HG02610 (cell line): Measurements from ENCODE around the gene EHMT2.

ENCODE experiments used
- ATAC-seq: cut with Tn5 transposase; IDR thresholded peaks from one replicate; pipeline ENCODE4 v1.9.1; 2021; ENCODE audit warnings: mild to moderate bottlenecking, moderate library complexity; ENCODE audit not compliant: unreplicated experiment

Gene EHMT2

DNA sequence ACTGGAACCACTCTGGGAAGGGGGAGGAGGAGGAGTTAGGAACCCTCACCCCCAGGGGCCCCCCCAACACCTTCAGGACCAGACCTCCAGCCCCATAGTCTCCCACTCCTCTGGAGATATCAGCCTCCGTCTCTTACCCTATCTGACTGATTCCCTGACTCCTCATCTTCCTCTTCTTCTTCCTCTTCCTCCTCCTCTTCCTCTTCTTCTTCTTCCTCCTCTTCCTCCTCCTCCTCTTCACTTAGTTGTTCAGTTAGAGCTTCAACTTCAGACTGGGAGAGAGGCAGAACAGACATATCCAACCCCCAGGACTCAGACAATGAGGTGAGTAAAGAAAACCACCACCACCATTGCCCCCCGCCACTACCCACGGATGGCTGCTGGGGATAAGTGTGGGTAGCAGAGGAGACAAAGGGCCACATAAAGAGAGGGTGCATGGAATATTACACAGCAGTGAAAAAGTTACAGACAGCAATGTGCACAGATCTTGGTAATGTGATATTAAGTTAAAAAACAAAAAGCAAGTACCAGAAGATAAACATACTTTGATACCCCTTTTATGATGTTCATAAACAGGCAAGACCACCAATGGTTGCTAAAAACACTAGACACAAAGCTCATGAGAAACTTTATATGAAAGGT, 8.0 kb downstream of the EHMT2 start:
- ATAC-seq: no peak

DNA sequence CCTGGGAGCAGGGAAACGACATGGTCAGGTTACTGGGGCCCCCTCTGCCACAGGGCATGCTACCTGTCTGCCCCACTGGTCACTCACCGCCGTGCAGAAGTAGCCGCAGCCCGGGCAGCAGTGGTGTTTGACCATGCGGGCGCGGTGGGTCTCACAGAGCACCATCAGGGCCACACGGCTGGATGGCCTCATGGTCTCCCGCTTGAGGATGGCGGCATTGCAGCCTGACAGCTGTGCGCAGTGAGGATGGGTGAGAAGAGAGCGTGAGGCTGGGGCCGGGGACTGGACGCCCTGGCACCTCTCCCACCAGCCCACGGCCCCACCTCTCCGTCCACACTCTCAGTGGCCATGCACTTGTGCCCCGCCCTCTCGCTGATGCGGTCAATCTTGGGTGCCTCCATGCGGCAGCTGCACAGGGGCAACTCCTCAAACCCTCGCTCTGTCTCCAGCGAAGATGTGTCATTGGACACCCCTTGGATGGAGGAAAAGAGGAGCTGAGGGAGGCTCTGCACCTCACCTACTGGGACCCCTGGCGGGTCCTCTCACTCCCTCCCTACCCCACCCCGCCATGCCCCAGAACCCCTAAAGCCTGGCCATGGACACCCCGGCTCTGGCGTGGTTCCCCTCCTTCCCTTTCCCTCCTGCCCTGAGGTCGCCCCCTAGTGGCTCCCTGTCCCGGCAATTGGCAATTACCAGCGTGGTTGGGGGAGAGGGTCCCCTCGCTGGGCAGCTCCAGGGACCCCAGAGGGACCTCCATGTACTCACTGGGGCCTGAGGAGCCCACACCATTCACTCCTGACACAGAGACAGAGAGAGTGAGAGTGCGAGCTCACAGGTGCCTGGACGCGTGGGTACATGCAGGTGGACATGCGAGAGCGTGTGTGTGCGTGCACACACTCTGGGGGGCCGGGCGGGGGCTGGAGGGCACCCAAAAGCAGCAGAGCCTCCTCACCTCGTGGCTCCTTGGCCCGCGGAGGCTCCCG, 8.9 kb downstream of the EHMT2 start:
- no peak for ATAC-seq

DNA sequence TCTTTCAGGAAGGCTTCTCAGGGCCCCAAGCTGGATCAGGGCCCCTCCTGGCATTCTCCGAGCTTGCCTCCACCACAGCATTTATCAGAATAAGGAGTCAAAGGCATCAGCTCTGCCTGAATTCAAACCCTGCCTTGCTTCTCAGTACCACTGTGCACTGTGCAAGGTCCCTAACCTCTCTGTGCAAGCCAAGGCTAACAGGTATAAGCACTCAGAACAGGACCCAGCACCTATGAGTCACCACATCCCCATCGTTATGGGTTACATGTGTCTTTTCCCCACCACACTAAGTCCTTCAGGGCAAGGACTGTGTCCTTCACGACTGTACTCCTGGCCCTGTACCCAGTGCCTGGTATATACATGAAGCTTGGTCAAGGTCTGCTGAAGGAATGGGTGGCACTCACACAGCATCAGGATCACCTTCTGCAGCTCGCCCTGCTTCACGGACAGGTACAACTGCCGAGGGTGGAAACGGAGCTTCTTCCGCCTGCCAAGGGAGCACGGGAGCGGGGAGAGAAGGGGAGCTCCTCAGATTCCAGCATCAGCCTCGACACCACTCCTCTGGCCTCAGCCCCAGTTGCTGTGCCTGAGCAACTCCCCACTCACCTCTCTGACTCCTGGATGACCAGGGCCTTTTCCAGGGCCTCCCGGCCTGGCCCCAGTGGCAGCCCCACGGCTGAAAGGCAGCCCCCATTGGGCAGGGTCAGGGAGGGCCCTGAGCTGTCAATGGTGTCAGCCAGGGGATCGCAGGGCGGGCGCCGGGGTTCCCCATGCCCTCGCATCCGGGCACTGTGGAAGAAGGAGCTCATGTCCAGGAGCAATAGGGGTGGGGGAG, 10.1 kb downstream of the EHMT2 start:
- no peak for ATAC-seq

DNA sequence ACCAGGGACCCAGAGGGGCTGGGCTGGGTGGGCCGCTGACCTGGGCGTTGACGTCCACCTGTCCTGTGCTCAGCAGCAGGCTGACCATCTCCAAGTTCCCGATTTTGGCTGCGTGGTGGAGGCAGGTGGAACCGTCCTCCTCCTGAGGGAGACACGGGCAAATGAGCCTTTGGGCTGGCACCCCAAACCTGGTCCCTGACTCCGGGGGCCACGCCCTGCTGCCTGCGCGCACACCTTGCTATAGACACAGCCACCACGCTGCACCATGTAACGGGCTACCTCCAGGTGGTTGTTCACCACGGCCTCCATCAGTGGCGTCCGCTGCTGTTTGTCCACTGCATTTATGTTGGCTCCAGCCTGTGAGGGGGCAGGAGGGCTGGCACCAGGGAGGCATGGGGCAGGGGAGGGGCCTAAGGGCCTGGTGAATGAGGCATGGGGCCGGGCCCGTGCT, 10.9 kb downstream of the EHMT2 start:
- no peak for ATAC-seq

DNA sequence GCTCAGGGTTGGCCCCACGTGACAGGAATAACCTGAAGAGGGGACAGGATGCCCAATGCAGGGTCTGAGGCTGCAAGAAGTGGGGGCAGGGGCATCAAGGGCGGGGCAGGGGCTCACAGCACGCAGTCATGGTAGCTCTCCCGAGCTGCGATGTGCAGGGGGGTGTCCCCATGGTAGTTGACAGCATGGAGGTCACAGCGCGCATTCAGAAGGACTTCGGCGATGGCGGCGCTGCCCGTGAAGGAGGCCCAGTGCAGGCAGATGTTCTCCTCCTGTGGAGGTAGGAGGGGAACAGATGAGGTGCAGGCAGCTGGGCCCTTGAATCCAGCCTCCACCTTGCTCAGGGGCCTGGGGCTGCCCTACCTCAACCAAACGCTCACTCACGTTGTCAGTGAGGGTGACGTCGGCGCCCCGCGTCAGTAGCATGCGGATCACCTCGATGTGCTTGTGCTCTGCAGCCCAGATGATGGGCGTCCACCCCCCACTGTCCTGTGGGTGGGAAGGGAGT, 12.9 kb downstream of the EHMT2 start:
- ATAC-seq: no peak

DNA sequence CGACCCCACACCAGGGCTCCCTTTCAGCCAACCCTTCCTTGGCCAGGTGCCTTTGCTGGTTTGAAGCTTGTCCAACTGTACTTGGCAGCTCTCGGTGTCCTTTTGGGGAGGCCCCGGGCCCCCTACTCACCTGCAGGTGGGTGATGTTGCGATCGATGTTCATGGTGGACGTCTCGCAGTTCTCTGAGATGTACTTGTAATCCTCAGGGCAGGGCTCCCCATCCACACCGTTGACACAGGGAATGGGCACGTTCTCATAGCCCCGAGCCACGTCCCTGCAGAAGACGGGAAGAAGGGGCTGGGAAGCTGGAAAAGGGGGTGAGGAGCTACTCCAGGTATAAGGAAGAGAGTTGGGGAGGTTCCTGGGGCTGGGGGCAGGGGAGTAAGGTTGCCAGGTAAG, 13.8 kb downstream of the EHMT2 start:
- no peak for ATAC-seq

DNA sequence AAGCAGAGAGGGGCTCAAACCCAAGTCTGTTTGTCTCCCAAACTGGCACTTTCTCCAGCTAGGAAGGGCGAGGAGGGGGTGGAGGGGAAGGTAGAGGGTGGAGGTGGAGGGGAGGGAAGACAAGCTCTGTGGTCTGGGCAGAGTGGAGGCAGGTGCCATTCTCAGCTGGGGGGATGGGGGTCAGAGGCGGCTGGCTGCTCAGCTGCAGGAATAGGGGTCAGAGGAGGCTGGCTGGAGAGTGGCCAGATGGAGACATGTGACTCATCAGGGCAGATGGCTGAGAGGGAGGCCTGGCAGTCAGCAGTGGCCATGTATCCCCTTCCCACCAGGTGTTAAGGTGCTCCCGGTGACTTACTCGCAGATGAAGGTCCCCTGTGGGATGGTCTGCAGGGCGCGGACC, 15.2 kb downstream of the EHMT2 start:
- ATAC-seq: no peak

DNA sequence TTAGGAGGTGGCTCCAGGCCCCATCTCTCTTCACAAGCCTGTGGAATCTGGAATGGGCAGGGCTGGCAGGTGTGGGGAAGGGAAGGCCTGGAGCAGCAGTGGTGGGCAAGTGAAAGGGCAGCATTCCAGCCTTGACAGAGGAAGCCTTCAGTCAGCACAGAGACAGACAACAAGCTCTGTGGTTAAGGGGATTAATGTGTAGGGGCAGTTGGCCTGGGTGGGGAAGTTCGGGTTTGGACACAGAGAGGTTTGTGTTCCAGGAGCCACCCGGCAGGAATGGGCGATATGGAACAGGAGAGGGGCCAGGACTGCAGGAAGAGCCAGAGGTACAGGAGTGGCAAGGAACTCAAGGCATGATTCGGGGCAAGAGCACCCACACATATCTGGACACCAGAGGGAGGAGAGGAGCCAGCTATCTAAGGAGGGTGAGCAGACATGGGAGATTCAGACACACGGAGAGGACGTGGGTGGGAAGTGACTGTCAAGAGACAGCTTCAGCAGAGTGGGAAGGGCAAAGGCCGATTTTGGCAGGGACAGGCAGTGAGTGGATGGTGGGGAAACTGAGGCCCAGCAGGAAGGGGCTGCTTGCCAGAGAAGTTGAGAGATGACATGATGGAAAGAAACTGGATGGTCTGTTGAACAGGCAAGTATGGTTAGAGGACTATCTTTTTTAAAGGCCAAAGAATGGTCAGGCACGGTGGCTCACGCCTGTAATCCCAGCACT, 16.2 kb downstream of the EHMT2 start:
- no peak for ATAC-seq

DNA sequence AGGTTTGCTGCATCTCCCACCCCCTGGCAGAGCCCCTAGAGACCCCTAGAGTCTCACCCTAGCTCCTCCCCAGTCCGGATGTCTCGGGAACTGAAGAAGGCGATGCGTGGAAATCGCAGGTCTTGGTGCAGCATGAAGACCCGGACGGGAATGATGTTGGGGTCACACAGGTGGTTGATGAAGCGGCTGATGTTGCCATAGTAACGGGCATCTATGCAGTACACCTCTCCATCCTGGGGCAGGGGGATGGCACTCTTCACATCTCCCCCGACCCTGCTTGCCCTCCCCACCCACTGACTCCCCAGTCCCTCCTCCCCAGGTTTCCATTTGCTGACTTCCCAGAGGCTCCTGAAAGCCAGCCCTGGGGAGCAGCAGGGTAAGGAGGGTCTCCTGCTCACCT, 16.9 kb downstream of the EHMT2 start:
- ATAC-seq: no peak

DNA sequence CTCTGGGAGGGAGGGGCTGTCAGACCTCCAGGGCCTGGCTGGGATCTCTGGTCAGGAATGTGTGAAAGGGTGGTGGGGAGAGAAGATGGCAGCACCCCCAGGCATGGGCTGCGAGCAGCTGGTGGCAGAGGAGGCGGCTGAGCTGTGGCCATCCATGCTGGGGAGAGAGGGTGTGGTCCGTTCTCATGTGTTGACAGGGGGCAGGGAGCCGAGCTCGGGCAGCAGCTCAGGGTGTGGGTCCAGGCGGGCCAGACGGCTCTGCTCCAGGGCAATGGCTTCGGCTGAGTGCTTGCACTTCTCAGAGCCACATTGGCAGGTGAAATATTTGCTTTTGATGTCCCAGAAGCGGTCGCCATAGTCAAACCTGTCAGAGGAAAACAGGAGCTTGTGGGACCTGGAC, 17.6 kb downstream of the EHMT2 start:
- no peak for ATAC-seq

DNA sequence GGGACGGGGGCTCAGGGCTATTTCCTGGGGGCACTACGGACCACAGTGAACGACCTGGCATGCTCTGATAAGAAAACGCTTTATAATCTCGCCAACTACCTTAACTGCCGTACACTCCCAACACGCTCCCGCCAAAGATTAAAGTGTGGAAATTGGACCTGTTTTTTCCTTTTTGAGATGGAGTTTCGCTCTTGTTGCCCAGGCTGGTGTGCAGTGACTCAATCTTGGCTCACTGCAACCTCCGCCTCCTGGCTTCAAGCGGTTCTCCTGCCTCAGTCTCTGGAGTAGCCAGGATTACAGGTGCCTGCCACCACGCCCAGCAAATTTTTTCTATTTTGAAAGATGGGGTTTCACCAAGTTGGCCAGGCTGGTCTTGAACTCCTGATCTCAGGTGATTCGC, 18.4 kb downstream of the EHMT2 start:
- ATAC-seq: no peak

DNA sequence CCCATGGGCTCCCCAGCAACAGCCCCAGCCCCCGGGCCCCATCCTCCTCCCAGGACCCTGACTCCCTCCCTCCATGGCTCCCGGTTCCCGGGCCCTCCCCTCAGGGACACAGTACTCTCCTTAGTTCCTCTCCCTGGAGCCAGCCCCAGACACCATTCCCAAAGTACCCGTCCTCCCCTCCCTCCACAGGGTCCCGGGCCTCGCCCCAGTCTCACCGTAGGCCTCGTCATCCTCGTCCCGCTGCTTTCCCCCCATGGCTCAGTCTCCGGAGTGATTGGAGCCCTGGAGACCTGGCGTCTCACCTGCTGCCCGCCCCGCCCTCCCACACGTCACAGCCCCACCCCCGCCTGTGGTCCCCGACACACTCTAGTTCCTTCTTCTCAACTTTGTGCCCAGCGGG, 18.8 kb downstream of the EHMT2 start, which contains the start of gene SLC44A4:
SLC44A4 (minus strand) TSS at position 272 of the 400 bp plus-strand sequence; CDS start at position 255, 17 bp downstream.
- no peak for ATAC-seq

DNA sequence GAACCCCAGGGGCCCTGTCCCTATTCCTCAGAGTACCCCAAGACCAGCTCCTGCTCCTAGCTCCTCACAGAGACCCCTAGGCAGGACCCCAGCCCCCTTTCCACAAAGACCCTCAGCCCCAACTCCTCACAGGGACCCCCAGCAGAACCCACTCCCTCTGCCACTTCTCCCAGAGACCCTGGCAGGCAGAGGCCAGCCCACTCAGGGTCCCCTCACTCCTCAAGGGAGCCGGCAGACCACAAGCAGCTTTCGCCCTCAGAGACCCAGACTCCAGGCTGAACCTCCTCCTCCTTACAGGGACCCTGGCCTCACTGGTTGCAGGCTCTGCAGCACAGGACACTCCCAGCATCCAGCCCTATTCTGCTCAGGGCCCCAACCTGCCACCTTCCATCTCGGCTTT, 19.3 kb downstream of the EHMT2 start:
- ATAC-seq: no peak

DNA sequence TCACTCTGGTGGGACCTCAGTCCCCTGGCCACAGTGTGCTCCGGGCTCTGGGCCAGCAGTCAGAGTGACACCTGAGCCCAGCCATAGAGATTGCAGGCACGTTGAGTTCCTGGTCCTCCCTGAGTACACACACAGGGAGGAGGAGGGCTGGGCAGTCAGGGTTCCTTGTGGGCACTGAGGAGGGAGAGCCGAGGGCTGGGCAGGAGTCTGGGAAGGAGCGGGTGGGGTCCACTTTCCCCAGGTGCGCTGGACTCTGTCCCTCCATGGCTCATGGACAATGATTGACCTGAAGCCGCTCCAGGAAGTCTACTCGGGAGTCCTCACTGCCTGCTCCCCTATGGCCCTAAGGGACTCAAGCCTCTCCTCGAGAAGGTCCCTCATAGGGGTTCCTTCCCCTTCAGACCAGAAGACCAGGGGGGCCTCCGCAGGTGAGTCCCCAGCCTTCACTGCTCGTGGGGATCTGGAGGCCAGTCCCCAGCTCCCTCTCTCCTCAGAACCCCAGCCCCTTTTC, 19.8 kb downstream of the EHMT2 start:
- no peak for ATAC-seq

DNA sequence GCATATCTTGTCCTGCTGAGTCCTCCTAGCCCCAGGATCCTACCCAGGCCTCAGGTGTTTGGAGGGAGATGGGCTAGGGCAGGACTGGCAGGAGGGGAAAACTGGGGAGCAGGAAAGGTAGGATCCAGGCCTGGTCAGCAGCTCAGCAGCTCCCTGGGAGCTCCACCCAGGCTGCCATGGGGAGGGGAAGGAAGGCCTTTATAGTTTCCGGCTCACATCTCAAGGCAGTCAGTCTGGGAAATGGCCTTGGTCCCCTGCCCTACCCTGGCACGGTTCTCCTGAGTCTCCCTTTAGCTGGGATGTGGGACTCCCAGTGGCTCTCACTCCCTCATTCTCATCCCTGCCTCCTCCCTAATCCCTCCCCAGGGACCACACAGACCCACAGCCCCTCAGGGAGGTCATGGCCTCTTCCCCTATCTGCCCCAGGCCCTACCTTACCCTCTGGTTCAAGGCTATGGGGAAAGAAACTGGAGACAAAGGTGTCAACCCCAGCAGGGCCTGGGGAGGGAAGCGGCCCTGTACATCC, 20.3 kb downstream of the EHMT2 start:
- no peak for ATAC-seq

DNA sequence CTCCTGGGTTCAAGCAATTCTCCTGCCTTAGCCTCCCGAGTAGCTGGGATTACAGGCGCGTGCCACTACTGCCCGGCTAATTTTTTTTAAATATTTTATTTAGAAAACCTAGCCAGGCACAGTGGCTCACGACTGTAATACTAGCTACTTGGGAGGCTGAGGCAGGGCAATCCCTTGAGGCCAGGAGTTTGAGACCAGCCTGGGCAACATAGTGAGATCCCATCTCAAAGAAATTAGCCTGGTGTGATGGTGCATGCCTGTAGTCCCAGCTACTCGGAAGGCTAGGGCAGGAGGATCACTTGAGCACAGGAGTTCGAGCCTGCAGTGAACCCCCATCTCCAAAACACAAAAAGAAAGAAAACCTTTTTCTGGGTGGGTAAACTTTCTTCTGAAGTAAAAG, 21.1 kb downstream of the EHMT2 start:
- ATAC-seq: no peak

DNA sequence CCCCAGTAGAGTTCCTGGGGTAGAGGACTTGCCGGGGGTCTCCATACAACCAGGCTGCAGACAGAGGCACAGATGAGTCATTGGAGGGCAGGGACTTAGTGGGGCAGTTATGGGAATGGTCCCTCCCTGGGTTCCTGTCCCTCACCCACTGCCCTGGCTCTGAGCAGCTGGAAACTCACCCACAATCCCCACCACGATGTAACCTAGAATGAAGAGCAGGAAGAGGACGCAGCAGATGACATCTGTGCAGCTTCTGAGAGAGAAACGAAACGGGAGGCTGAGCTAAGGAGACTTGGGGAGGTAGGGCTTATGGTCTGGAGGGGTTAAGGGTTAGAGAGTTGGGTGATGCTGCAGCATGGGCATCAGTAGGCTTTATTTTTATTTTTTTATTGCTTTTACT, 21.6 kb downstream of the EHMT2 start:
- no peak for ATAC-seq

DNA sequence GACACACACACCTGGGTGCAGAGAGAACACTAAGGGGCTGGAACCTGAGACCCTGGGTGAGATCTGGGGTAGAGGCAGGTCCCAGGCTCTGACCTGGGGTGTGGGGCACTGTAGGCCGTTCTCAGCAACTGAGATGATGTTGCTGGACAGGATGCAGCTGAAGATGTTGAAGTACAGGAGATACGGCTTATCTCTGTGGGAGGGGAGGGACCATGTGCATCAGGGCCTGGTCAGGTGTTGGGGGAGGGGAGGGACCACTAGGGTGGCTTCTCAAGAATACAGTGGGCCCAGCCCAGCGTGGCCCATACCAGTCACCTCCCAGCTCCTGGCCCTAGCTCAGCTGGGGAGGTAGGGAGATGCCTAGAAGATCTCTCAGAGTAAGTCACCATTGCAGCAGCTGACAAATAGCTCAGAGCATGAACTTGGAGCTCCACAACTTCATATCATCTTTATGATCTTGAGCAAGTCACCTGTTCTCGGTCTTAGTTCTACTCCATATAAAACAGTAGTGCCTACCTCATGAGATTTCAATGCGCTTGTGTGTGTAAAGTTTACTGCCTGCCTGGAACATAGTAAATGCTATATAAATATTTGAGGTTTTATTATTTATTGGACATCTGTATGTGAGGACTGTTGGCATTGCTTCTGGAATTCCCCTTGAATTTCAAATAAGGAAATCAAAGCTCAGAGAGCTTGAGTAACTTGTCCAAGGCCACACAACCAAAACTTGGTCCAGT, 22.5 kb downstream of the EHMT2 start:
- no peak for ATAC-seq

DNA sequence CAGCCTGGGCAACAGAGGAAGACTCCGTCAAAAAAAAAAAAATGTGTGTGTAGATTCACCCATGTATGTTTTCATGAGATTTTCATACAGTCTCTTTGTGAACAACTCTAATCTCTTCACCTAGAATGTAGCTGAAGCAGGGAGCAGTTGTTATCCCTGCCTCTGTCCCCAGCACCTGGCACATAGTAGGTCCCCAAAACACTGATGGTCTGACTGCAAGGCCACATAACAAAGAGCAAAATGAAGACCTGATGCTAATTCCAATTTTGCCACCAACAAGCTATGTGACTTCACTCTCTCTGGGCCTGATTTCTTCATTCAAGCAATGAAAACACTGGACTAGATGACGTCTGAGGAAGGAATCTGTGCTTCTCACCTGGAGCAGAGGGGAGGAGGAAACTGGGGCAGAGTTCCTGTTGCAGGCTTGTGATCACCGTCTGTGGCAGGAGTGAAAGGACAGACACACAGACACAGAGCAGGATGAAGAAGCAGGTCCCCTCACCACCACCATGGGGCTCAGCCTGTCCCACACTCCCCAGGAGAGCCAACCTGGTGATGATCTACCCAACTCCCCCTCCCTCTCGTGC, 23.3 kb downstream of the EHMT2 start:
- no peak for ATAC-seq
